Measurements from ENCODE around the gene CCIN. TPM values are rescaled to one million over a fixed set of nuclear protein-coding genes. Genes with fewer than 3 reads are reported as not detected.

The CCIN gene
- total and polyA plus RNA-seq, 2 of the 13 experiments (the other 11 are each of a cell fraction or from before 2014, with no cell fraction given) = not detected

DNA sequence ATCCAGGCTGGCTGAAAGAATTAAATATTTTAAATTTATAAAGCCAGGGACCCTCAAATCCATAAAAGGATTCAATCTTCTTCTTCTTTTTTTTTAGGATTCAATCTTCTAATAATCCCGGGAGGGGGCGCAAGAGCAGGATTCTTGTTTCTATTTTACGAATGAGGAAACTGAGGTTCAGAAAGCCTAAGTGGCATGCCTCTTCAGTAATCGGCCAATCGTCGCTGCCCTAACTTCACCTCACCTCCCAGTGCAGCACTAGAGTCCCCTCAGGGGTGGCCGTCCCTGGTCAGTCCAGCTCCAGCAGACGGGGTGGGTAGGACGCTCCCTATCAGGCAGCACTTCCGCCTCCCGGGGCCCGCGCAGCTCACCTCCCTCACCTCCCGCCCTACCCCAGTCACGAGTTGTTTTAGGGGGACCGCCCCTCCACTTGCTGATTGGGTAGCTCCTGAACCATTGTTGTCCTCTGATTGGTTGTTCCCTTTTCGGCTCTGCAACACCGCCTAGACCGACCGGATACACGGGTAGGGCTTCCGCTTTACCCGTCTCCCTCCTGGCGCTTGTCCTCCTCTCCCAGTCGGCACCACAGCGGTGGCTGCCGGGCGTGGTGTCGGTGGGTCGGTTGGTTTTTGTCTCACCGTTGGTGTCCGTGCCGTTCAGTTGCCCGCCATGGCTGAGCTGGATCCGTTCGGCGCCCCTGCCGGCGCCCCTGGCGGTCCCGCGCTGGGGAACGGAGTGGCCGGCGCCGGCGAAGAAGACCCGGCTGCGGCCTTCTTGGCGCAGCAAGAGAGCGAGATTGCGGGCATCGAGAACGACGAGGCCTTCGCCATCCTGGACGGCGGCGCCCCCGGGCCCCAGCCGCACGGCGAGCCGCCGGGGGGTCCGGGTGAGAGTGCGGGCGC lies 21.5 kb downstream of the CCIN start, which contains the start of gene CLTA (continued):
- TF ChIP-seq, protein P1, sequence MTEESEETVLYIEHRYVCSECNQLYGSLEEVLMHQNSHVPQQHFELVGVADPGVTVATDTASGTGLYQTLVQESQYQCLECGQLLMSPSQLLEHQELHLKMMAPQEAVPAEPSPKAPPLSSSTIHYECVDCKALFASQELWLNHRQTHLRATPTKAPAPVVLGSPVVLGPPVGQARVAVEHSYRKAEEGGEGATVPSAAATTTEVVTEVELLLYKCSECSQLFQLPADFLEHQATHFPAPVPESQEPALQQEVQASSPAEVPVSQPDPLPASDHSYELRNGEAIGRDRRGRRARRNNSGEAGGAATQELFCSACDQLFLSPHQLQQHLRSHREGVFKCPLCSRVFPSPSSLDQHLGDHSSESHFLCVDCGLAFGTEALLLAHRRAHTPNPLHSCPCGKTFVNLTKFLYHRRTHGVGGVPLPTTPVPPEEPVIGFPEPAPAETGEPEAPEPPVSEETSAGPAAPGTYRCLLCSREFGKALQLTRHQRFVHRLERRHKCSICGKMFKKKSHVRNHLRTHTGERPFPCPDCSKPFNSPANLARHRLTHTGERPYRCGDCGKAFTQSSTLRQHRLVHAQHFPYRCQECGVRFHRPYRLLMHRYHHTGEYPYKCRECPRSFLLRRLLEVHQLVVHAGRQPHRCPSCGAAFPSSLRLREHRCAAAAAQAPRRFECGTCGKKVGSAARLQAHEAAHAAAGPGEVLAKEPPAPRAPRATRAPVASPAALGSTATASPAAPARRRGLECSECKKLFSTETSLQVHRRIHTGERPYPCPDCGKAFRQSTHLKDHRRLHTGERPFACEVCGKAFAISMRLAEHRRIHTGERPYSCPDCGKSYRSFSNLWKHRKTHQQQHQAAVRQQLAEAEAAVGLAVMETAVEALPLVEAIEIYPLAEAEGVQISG (CRISPR knock-in tag; IDR thresholded peaks at IDR 0.05) = peak; percentile 95
- TF ChIP-seq, protein P2, sequence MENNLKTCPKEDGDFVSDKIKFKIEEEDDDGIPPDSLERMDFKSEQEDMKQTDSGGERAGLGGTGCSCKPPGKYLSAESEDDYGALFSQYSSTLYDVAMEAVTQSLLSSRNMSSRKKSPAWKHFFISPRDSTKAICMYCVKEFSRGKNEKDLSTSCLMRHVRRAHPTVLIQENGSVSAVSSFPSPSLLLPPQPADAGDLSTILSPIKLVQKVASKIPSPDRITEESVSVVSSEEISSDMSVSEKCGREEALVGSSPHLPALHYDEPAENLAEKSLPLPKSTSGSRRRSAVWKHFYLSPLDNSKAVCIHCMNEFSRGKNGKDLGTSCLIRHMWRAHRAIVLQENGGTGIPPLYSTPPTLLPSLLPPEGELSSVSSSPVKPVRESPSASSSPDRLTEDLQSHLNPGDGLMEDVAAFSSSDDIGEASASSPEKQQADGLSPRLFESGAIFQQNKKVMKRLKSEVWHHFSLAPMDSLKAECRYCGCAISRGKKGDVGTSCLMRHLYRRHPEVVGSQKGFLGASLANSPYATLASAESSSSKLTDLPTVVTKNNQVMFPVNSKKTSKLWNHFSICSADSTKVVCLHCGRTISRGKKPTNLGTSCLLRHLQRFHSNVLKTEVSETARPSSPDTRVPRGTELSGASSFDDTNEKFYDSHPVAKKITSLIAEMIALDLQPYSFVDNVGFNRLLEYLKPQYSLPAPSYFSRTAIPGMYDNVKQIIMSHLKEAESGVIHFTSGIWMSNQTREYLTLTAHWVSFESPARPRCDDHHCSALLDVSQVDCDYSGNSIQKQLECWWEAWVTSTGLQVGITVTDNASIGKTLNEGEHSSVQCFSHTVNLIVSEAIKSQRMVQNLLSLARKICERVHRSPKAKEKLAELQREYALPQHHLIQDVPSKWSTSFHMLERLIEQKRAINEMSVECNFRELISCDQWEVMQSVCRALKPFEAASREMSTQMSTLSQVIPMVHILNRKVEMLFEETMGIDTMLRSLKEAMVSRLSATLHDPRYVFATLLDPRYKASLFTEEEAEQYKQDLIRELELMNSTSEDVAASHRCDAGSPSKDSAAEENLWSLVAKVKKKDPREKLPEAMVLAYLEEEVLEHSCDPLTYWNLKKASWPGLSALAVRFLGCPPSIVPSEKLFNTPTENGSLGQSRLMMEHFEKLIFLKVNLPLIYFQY (CRISPR knock-in tag; IDR thresholded peaks at IDR 0.05; ENCODE audit: borderline replicate concordance) = 0 out of 2 replicates have a peak, but pooled peaks have one; percentile 19
- no peak for TF ChIP-seq REL (CRISPR knock-in tag; conservative IDR thresholded peaks at IDR 0.05)
- TF ChIP-seq FOXC1 (CRISPR knock-in tag; IDR thresholded peaks at IDR 0.05; ENCODE audit: borderline replicate concordance) = 0 out of 2 replicates have a peak, but pooled peaks have one; percentile 35
- TF ChIP-seq, protein P3, sequence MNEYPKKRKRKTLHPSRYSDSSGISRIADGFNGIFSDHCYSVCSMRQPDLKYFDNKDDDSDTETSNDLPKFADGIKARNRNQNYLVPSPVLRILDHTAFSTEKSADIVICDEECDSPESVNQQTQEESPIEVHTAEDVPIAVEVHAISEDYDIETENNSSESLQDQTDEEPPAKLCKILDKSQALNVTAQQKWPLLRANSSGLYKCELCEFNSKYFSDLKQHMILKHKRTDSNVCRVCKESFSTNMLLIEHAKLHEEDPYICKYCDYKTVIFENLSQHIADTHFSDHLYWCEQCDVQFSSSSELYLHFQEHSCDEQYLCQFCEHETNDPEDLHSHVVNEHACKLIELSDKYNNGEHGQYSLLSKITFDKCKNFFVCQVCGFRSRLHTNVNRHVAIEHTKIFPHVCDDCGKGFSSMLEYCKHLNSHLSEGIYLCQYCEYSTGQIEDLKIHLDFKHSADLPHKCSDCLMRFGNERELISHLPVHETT (CRISPR knock-in tag; conservative IDR thresholded peaks at IDR 0.05) = no peak
- TF ChIP-seq FOXK2 (IDR thresholded peaks at IDR 0.05) = peak; percentile 68; the same call in 1 of the 2 replicates
- TF ChIP-seq GZF1 (CRISPR knock-in tag; IDR thresholded peaks at IDR 0.05) = 0 out of 2 replicates have a peak, but pooled peaks have one; percentile 44
- TF ChIP-seq, protein P4, sequence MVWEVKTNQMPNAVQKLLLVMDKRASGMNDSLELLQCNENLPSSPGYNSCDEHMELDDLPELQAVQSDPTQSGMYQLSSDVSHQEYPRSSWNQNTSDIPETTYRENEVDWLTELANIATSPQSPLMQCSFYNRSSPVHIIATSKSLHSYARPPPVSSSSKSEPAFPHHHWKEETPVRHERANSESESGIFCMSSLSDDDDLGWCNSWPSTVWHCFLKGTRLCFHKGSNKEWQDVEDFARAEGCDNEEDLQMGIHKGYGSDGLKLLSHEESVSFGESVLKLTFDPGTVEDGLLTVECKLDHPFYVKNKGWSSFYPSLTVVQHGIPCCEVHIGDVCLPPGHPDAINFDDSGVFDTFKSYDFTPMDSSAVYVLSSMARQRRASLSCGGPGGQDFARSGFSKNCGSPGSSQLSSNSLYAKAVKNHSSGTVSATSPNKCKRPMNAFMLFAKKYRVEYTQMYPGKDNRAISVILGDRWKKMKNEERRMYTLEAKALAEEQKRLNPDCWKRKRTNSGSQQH (CRISPR knock-in tag; IDR thresholded peaks at IDR 0.05; ENCODE audit: low read depth) = peak; percentile 88; the same call in 1 of the 2 replicates
- no peak for TF ChIP-seq ZNF841 (CRISPR knock-in tag; IDR thresholded peaks at IDR 0.05; ENCODE audit: borderline replicate concordance)
- no peak for TF ChIP-seq NFIB (CRISPR knock-in tag; IDR thresholded peaks at IDR 0.05; ENCODE audit: borderline replicate concordance)
- no peak for TF ChIP-seq ZNF30 (CRISPR knock-in tag; IDR thresholded peaks at IDR 0.05)
- TF ChIP-seq ZNF777 (CRISPR knock-in tag; IDR thresholded peaks at IDR 0.05) = peak; percentile 72
- no peak for TF ChIP-seq EZH2 (conservative IDR thresholded peaks at IDR 0.05; ENCODE audit: low read depth, low read length)
- TF ChIP-seq POLR2G (IDR thresholded peaks at IDR 0.05; ENCODE audit: low read depth, low read length) = peak; percentile 97
- TF ChIP-seq, protein P5, sequence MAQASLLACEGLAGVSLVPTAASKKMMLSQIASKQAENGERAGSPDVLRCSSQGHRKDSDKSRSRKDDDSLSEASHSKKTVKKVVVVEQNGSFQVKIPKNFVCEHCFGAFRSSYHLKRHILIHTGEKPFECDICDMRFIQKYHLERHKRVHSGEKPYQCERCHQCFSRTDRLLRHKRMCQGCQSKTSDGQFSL (CRISPR knock-in tag; IDR thresholded peaks at IDR 0.05) = 0 out of 2 replicates have a peak, but pooled peaks have one; percentile 61

All from HepG2 (cell line).